Activated gamma-delta T cell treated with Interleukin-2 at 50 U/mL for 16 hours (primary cell): ENCODE measurements around the gene ACTL8.
"Not testable (repeated sequence)": the region's sequence is repeated elsewhere in the genome, so short reads cannot be mapped to it uniquely, and the experiment has no call there.

Experiments
- DNase-seq: peaks from one replicate; pipeline ENCODE4 v3.0.0-alpha.2; 2020

The ACTL8 gene

GRCh38 chr1:17736625-17737024 lies 18.5 kb upstream of the ACTL8 start:
- DNase-seq: no peak

GRCh38 chr1:17739050-17739449 lies 16.1 kb upstream of the ACTL8 start:
- DNase-seq: no peak

GRCh38 chr1:17741052-17741451 lies 14.1 kb upstream of the ACTL8 start:
- DNase-seq: no peak

- no peak for DNase-seq
These were observed 12.6 kb upstream of the ACTL8 start for GRCh38 chr1:17742583-17742982.

GRCh38 chr1:17743008-17743647 lies 12.0 kb upstream of the ACTL8 start:
- no peak for DNase-seq

GRCh38 chr1:17743925-17744324 lies 11.2 kb upstream of the ACTL8 start:
- no peak for DNase-seq

GRCh38 chr1:17744666-17745478 lies 10.3 kb upstream of the ACTL8 start:
- DNase-seq: no peak

GRCh38 chr1:17745479-17745955 lies 9.6 kb upstream of the ACTL8 start:
- DNase-seq: no peak

GRCh38 chr1:17746281-17746680 lies 8.9 kb upstream of the ACTL8 start:
- not testable (repeated sequence) for DNase-seq

GRCh38 chr1:17746920-17747319 lies 8.2 kb upstream of the ACTL8 start:
- no peak for DNase-seq

- no peak for DNase-seq
These were observed 4.8 kb upstream of the ACTL8 start for GRCh38 chr1:17750333-17750732.

- DNase-seq: no peak
These were observed 2.8 kb upstream of the ACTL8 start for GRCh38 chr1:17752356-17752755.

- no peak for DNase-seq
These were observed 2.3 kb downstream of the ACTL8 start for GRCh38 chr1:17757426-17757825.

- DNase-seq: no peak
These were observed 4.0 kb downstream of the ACTL8 start for GRCh38 chr1:17759114-17759513.

- no peak for DNase-seq
These were observed 7.2 kb downstream of the ACTL8 start for GRCh38 chr1:17762313-17762712.

- DNase-seq: no peak
These were observed 8.3 kb downstream of the ACTL8 start for GRCh38 chr1:17763417-17763816.

- DNase-seq: no peak
These were observed 8.9 kb downstream of the ACTL8 start for GRCh38 chr1:17763995-17764394.

- DNase-seq: no peak
These were observed 9.5 kb downstream of the ACTL8 start for GRCh38 chr1:17764591-17764990.

- DNase-seq: no peak
These were observed 10.6 kb downstream of the ACTL8 start for GRCh38 chr1:17765444-17766411.

GRCh38 chr1:17768651-17769241 lies 13.6 kb downstream of the ACTL8 start:
- no peak for DNase-seq

- no peak for DNase-seq
These were observed 15.8 kb downstream of the ACTL8 start for GRCh38 chr1:17770983-17771382.

GRCh38 chr1:17772615-17773212 lies 17.6 kb downstream of the ACTL8 start:
- DNase-seq: no peak
